Naive B cell (primary cell): ENCODE data around the gene PCSK5. TPM values are rescaled to one million over a fixed set of nuclear protein-coding genes. Genes with fewer than 3 reads are reported as not detected.

ENCODE experiments used
- ATAC-seq, 2 donors: fragments of 150-1000 bp; cut with Tn5 transposase; 2 replicates each; pipeline ENCODE4 v1.10.0; 2021; ENCODE audit warnings: low read depth in 2 of 2, mild to moderate bottlenecking in 2 of 2, moderate library complexity in 2 of 2
- DNase-seq: peaks from one replicate; pipeline ENCODE4 v3.0.0; 2022
- H3K27ac Mint-ChIP-seq, 6 donors: one replicate each; pipeline ENCODE4 v1.8.0; 2020 to 2022; ENCODE audit warnings: mild to moderate bottlenecking in 6 of 6, mixed read lengths in 6 of 6, moderate library complexity in 5 of 6, inconsistent platforms in 2 of 6
- H3K27me3 Mint-ChIP-seq, 3 donors: one replicate each; pipeline ENCODE4 v1.8.0; 2021 to 2022; ENCODE audit warnings: mixed read lengths in 3 of 3, mild to moderate bottlenecking in 1 of 3
- H3K36me3 Mint-ChIP-seq, 2 donors: one replicate each; pipeline ENCODE4 v1.8.0; 2020 to 2022; ENCODE audit warnings: mixed read lengths in 2 of 2, inconsistent platforms in 1 of 2, mild to moderate bottlenecking in 1 of 2
- H3K4me1 Mint-ChIP-seq, 3 donors: one replicate each; pipeline ENCODE4 v1.8.0; 2020 to 2022; ENCODE audit warnings: mixed read lengths in 3 of 3, inconsistent platforms in 1 of 3, mild to moderate bottlenecking in 1 of 3, moderate library complexity in 1 of 3
- H3K4me3 Mint-ChIP-seq, 8 donors: one replicate each; pipeline ENCODE4 v1.8.0; 2020 to 2022; ENCODE audit warnings: mild to moderate bottlenecking in 8 of 8, mixed read lengths in 8 of 8, moderate library complexity in 8 of 8, inconsistent platforms in 2 of 8
- H3K9me3 Mint-ChIP-seq, 7 donors: one replicate each; pipeline ENCODE4 v1.8.0; 2020 to 2022; ENCODE audit warnings: mixed read lengths in 7 of 7, mild to moderate bottlenecking in 5 of 7, inconsistent platforms in 2 of 7, moderate library complexity in 1 of 7
- polyA plus RNA-seq, 6 donors: library from polyadenylated mRNA; unstranded; fragments of 300-500 nt; fragmentation: Illumina TruSeq; gene quantifications; one replicate each; pipeline ENCODE4 v1.2.3, GENCODE V29; 2021; ENCODE audit warnings: low read depth in 6 of 6

The PCSK5 gene
- polyA plus RNA-seq, 6 donors from 2014 or later = 0.05 TPM; not detected in 5

DNA sequence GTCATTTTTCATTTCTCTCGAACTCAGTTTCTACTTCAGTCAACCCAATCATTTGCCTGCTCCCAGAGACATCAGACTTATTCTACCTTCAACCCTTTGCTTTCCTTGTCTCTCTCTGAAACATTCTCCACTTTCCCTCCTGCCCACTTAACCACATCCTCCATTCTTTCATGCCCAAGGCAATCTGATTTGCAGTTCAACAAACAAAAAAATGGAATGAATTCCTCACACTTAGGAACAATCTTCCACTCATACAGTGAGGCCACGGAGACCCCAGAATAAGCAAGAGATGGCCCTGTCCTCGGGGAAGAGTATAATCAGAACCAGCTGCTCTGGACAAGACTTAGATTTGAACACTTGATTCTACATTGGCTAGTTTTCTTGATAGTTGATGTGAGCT, 323.3 kb downstream of the PCSK5 start:
- no peaks in the 10 kb centered on the region for H3K36me3 Mint-ChIP-seq
- H3K4me3 Mint-ChIP-seq = no peak overlapping the region
- ATAC-seq (no peak), DNase-seq (no peak)
- no peaks in the 10 kb centered on the region for H3K4me1 Mint-ChIP-seq
- H3K27ac Mint-ChIP-seq = no peak overlapping the region
- peaks cover 0 to 4% (median 0%) of the 10 kb centered on the region in 7 donors for H3K9me3 Mint-ChIP-seq
- H3K27me3 Mint-ChIP-seq = peaks cover 0 to 12% (median 6%) of the 10 kb centered on the region in 3 donors

DNA sequence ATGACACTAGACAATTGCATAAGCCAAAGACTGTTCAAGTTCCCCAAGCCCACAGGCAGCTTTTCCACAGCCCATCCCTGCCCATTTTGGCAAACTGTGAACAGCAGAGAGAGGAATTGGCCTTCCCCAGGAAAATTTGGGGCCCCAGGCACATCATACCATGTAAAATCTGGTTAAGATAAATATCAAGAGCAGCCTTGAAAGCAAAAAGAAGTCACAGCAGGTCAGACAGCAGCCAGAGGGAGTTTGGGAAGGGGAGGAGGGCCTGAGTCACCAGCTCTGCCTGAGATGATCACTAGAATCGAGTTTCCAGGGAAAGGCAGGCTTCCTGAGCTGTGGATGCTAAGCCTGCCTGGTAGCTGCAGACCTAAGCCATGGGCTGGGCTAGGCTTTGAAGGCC, 324.6 kb downstream of the PCSK5 start:
- Mint-ChIP-seq H3K27me3 (peaks cover 0 to 12% (median 6%) of the 10 kb centered on the region in 3 donors), H3K4me1 (no peaks in the 10 kb centered on the region), H3K4me3 (no peak overlapping the region), H3K27ac (no peak overlapping the region), H3K9me3 (peaks cover 0 to 4% (median 0%) of the 10 kb centered on the region in 7 donors), H3K36me3 (no peaks in the 10 kb centered on the region)
- ATAC-seq (no peak), DNase-seq (no peak)

DNA sequence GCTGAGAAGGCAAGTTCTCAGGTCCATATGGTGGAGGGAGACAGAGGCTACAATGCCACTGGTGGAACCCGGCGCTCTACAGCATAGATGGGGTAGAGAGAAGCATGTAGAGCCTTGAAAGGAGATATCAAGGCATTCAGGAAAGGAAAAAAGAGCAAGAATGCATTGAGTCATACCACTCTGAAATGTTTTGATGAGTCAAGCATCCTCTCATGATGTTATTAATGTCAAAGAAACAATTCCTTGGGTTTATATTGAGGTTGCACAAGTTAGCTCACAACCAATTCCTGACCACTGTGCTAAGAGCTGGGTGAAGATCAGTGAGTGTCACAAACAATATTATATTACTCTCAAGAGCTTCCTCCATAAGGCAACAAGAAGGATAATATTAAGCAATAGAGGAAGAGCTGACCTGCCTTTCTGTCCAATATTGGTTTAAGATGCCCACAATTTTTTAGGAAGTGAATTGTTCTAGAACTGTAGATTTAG, 325.7 kb downstream of the PCSK5 start:
- Mint-ChIP-seq H3K4me3 (no peak overlapping the region), H3K9me3 (peaks cover 0 to 4% (median 0%) of the 10 kb centered on the region in 7 donors), H3K27ac (no peak overlapping the region), H3K4me1 (no peaks in the 10 kb centered on the region), H3K36me3 (no peaks in the 10 kb centered on the region), H3K27me3 (peaks cover 0 to 6% (median 4%) of the 10 kb centered on the region in 3 donors)
- ATAC-seq = no peak
- DNase-seq = no peak

DNA sequence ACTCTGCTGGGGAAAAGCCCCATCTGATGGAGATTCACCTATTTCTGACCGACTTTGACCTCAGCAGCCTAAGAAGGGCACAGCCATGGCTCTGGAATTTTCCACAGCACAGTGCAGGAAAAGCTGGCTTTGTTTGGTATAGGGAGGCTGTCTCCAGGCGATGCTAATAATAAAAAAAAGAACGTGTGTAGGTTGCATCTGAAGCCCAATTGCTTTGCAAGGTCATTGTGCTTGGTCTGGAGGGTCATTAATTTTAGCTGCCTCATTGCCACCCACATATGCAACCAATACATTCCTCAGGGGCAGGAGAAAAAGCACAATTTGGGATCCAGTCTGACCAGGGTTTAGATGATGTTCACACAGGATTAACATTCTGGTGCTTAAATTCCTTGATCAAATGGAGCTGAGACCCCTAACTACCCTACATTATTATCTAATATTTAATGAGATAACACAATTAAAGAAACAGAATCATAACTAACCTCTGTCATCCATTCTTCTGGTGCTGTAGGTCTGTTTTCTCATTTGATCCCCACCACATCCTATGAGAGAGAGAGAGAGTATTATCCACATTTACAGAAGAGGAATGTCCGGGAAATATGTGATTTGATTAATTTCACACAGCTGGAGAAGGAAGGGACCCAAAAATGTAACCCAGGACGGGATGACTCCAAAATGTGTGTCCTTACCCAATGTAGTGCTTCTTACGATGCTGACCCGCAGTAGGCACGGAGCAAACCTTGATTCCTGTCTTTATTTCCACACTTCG, 327.8 kb downstream of the PCSK5 start:
- H3K4me1 Mint-ChIP-seq = no peaks in the 10 kb centered on the region
- H3K27me3 Mint-ChIP-seq = peaks cover 0 to 6% (median 0%) of the 10 kb centered on the region in 3 donors
- H3K4me3 Mint-ChIP-seq = no peak overlapping the region
- ATAC-seq (no peak), DNase-seq (no peak)
- H3K27ac Mint-ChIP-seq = no peak overlapping the region
- H3K36me3 Mint-ChIP-seq = no peaks in the 10 kb centered on the region
- H3K9me3 Mint-ChIP-seq = peaks cover 0 to 4% (median 0%) of the 10 kb centered on the region in 7 donors

DNA sequence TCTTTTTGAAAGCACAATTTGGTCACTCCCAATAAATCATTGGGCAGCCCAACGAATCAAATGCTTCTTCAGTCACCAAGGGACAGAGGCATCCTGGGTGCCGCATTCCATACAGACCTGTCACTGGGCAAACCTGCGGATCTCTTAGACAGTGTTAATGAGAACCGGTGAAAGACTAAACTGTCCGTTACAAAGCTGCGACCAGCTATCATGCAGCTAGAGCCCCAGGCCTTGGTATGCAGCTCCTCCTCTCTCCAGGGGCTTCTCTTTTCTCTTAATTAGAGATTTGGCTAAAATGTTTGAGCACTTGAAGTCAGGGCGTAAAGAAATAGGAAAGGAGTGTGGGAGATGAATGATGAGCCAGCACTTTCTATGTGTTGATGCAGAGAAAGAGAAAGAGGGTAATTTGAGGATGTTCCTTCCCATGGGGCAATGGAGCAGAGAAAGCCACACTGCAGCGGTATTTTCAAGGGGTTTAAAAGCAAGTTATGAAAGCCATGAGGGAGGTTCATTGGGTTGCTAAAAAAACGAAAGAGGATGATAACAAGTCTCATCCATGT, 328.5 kb downstream of the PCSK5 start:
- no peak overlapping the region for H3K27ac Mint-ChIP-seq
- no peak for ATAC-seq
- H3K36me3 Mint-ChIP-seq = no peaks in the 10 kb centered on the region
- H3K4me1 Mint-ChIP-seq = no peaks in the 10 kb centered on the region
- DNase-seq = no peak
- H3K27me3 Mint-ChIP-seq = no peaks in the 10 kb centered on the region
- H3K4me3 Mint-ChIP-seq = no peak overlapping the region
- H3K9me3 Mint-ChIP-seq = no peaks in the 10 kb centered on the region

DNA sequence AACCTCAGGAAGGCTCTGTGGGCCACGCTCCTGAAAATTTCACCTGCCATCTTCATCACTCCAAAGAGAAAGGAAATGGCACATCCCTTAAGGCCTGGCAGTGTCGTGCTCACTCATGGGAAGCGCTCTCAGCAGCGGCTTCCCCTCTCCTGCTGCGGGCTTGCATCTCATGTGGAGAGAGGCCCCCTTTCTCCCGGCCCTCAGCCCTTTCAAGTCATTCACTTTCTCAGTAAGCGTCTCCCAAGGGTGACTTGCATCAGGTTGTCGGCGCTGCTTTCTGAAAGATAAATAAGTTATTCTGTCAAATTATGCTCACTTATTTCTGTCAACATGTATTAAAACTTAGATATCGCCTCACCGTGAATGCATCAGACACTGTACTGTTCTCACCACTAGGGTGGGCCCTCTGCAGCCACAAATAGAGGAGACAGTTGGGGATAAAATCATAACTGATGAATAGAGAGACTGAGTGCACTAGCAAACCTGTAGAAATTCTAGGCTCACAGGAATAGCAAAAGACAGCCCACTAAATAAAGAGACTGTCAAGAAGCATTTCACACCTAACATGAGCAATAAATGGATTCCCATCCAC, 329.2 kb downstream of the PCSK5 start:
- Mint-ChIP-seq H3K9me3 (no peaks in the 10 kb centered on the region), H3K4me1 (no peaks in the 10 kb centered on the region), H3K4me3 (no peak overlapping the region), H3K36me3 (no peaks in the 10 kb centered on the region), H3K27me3 (no peaks in the 10 kb centered on the region), H3K27ac (no peak overlapping the region)
- no peak for ATAC-seq
- no peak for DNase-seq

DNA sequence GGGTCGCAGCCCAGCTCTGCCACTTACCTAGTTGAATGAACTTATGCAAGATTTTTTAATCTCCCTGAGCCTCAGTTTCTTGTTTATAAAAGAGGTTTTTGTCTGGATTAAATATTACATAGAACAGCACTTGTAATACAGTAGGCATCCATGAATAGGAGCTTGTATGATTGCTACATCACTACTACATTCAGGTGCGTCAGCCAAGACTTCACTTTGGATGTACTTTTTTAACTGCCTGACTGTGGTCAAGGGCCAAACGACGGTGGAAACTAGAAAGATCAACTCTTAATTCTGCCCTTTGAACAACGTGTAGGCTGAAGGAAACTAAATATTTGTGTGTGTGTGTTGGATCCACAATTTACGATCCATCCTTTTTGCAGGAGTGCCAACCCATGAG, 330.9 kb downstream of the PCSK5 start:
- Mint-ChIP-seq H3K36me3 (no peaks in the 10 kb centered on the region), H3K9me3 (no peaks in the 10 kb centered on the region), H3K27ac (no peak overlapping the region), H3K4me3 (no peak overlapping the region), H3K4me1 (no peaks in the 10 kb centered on the region), H3K27me3 (no peaks in the 10 kb centered on the region)
- DNase-seq (no peak), ATAC-seq (no peak)

DNA sequence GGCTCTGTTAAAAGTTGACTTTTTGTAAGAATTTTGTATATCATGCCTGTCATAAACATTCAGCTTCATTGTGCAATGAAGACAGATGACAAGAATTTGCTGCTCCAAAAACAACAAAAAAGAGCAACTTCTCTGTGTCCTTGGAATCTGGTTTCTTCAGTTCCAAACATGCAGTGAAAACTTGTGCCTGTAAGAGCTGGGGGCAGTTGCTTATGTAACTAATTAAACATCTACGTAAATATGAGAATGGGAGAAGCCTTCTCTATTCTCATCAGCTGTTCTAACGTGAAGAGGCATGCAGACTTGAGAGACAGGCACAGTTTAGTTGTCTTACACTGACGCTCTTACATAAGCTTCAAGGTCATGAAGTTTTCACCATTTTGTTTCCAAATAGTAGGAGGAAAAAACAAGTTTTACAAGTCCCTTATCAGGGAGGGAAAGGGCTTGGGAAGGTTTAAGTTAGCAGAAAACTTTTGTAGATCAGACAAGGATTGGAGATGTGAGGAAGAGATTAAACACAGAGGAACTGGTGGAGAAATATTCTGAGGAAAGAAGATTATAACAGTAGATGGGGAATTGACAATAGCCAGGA, 333.4 kb downstream of the PCSK5 start:
- Mint-ChIP-seq H3K27ac (peak overlapping the region in 1 of 6 donors; percentile 4), H3K4me1 (no peaks in the 10 kb centered on the region), H3K27me3 (no peaks in the 10 kb centered on the region), H3K9me3 (no peaks in the 10 kb centered on the region), H3K4me3 (no peak overlapping the region), H3K36me3 (no peaks in the 10 kb centered on the region)
- DNase-seq (no peak), ATAC-seq (no peak)

DNA sequence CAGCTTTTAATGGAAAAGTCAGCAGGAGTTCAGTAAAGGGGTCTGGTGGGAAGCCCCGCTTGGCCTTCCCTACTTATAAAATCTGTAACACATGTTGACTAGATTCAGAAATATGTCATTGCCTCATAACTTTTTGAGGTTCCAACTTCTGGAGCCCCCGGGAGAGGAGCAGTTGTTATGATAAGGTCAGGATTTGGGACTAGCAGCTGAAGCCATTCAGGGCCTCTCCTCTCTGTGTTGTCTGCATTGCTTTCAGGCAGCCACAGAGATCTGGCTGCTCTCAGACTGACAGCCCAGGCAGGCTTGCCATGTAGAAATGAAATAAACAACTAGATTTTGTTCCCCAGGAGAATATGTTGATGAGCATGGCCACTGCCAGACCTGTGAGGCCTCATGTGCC, 336.7 kb downstream of the PCSK5 start:
- Mint-ChIP-seq H3K4me1 (no peaks in the 10 kb centered on the region), H3K36me3 (no peaks in the 10 kb centered on the region), H3K4me3 (no peak overlapping the region), H3K9me3 (no peaks in the 10 kb centered on the region), H3K27me3 (no peaks in the 10 kb centered on the region), H3K27ac (no peak overlapping the region)
- no peak for ATAC-seq
- no peak for DNase-seq

DNA sequence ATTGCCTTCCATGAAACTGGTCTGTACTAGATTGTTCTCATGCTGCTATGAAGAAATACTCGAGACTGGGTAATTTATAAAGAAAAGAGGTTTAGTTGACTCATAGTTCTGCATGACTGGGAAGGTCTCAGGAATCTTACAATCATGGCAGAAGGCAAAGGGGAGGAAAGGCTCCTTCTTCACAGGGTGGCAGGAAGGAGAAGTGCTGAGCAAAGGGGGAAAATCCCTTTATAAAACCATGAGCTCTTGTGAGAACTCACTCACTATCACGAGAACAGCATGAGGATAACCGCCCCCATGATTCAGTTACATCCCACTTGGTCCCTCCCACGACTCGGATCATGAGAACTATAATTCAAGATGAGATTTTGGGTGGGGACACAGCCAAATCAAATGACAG, 340.5 kb downstream of the PCSK5 start:
- no peak for ATAC-seq
- DNase-seq = no peak

DNA sequence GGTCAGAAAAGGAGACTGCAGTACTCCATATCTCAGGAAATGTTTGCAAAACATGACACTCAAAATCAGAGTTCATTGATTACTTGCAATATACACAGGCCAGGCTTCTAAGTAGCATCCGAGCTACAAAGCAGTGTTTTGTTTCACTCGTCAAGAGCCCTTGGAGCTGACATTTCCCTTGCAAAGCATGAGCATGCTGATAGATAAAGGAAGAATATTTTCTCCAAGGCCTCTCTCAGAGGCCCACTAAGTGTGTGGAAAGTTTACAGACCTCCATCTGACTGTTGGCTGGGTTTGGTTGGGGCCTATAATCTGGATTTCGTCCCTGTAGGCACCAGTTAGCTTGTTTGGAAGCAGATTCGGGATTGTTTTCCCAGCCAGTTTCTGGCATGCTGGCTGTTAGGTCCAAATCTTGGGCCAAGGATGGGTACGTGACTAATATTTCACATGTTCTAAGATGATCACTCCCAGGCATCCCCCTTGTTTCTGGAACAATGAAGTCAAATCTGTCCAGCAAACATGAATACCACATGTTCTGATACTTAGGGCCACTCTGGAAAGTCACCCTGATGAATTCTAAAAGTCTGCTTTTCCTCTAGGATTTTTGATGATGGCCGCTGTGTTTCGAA, 342.5 kb downstream of the PCSK5 start:
- Mint-ChIP-seq H3K27me3 (peaks cover 0 to 8% (median 0%) of the 10 kb centered on the region in 3 donors), H3K36me3 (no peaks in the 10 kb centered on the region), H3K27ac (no peak overlapping the region), H3K4me3 (no peak overlapping the region), H3K9me3 (no peaks in the 10 kb centered on the region), H3K4me1 (no peaks in the 10 kb centered on the region)
- ATAC-seq (no peak), DNase-seq (no peak)

More for the DNA sequence above, 340.5 kb downstream of the PCSK5 start:
- Mint-ChIP-seq H3K27me3 (peaks cover 0 to 3% (median 0%) of the 10 kb centered on the region in 3 donors), H3K4me1 (no peaks in the 10 kb centered on the region), H3K4me3 (no peak overlapping the region), H3K27ac (no peak overlapping the region), H3K36me3 (no peaks in the 10 kb centered on the region), H3K9me3 (no peaks in the 10 kb centered on the region)

DNA sequence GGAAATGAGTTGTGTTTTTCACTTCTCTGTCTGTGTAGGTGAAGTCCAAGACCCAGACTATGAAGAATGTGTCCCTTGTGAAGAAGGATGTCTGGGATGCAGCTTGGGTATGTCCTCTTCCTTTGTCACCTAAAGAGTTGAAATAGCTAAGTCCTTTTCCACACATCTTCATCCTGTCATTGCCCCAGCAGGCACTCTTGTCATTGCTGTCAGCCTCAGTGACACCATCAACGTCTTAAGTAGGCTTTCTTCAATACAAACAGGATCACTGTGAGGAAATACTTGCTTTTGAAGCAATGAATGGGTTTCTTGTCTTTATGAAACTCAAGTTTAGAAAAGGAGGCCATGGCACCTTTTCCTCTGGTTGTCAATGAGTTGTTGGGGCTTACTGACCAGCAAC, 350.1 kb downstream of the PCSK5 start:
- no peak for DNase-seq
- Mint-ChIP-seq H3K4me3 (no peak overlapping the region), H3K36me3 (no peaks in the 10 kb centered on the region), H3K27me3 (peaks cover 0 to 12% (median 0%) of the 10 kb centered on the region in 3 donors), H3K9me3 (no peaks in the 10 kb centered on the region), H3K4me1 (no peaks in the 10 kb centered on the region), H3K27ac (no peak overlapping the region)
- ATAC-seq = no peak

DNA sequence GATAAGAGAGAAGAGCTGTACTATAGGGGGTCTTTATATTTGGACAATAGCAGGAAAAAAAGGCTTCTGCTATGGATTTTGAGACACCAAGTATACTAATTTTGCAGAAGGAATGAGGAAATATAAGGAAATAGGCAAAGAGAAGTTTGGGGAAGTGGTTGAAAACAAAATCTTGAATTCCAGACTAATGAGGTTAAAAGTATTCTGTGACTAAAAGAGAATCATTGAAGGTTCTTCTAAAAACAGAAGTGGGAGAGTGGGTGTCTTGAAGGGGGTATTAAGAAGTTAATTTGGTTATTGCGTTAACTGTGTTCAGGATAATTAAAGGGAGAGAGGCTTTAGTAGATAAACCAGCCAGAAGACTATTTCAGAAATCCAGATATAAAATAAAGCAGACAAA, 355.0 kb downstream of the PCSK5 start:
- H3K27me3 Mint-ChIP-seq = peaks cover 0 to 6% (median 0%) of the 10 kb centered on the region in 3 donors
- DNase-seq (no peak), ATAC-seq (no peak)
- H3K27ac Mint-ChIP-seq = no peak overlapping the region
- peaks cover 0 to 3% (median 0%) of the 10 kb centered on the region in 7 donors for H3K9me3 Mint-ChIP-seq
- H3K36me3 Mint-ChIP-seq = no peaks in the 10 kb centered on the region
- no peak overlapping the region for H3K4me3 Mint-ChIP-seq
- H3K4me1 Mint-ChIP-seq = no peaks in the 10 kb centered on the region
